ENCODE data around the gene SLC27A5.
A peak's percentile ranks its signal among the peaks of the same experiment; 100 is the strongest.

SLC27A5 gene

GRCh38 chr19:58469241-58470013 is 42.4 kb downstream of the SLC27A5 start:
- POLR2A ChIA-PET, result no interaction called here
- CTCF ChIA-PET, result interaction anchor here (1.0 to 1.6 kb wide), 4 partner anchors 16 to 1063 kb away, joined by 3 to 5 read pairs (median 4); partner anchors contain the start of gene CHMP2A
- DNase-seq (ENCODE audit: extremely low spot score), result no peak
- TF ChIP-seq, protein P1, sequence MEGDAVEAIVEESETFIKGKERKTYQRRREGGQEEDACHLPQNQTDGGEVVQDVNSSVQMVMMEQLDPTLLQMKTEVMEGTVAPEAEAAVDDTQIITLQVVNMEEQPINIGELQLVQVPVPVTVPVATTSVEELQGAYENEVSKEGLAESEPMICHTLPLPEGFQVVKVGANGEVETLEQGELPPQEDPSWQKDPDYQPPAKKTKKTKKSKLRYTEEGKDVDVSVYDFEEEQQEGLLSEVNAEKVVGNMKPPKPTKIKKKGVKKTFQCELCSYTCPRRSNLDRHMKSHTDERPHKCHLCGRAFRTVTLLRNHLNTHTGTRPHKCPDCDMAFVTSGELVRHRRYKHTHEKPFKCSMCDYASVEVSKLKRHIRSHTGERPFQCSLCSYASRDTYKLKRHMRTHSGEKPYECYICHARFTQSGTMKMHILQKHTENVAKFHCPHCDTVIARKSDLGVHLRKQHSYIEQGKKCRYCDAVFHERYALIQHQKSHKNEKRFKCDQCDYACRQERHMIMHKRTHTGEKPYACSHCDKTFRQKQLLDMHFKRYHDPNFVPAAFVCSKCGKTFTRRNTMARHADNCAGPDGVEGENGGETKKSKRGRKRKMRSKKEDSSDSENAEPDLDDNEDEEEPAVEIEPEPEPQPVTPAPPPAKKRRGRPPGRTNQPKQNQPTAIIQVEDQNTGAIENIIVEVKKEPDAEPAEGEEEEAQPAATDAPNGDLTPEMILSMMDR (IDR thresholded peaks at IDR 0.05; ENCODE audit: control extremely low read depth, extremely low read depth, low read depth, missing control alignments), result no peak

DNA sequence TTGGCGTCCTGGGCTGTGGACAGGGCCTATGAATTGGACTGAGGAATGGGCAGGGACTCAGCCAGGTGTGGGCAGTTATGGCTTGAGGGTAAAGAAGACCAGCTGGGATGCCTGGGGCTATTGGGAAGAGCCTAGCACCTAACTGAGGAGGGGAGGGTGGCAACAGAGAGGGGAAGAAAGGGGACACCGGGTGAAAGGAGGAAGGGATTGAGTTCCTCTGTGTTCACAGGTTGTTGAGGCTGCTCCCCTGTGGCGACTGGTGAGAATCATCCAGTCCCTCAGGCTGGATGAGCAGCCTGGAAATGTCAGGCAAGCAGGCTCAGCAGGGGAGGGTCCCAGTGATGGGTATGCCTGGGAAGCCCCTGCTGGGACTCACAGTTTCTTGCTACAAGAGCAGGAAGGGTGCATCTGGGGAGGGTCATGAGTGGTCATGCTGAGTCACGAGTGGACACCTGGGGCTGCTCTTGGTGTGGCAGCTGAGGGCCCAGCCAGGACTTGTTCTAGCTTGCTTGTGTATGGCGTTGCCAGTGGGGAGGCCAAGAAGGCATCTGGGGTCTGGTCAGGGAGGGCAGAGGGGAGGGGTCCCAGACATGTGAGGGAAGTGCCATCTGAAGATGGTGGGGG is 43.5 kb downstream of the SLC27A5 start:
- no peak for DNase-seq (ENCODE audit: extremely low spot score)
- TF ChIP-seq, protein P1 (IDR thresholded peaks at IDR 0.05; ENCODE audit: control extremely low read depth, extremely low read depth, low read depth, missing control alignments), result peak; percentile 20
- ChIA-PET CTCF (interaction anchor here (1.0 kb wide), 1 partner anchor 15 kb away, joined by 3 read pairs; no protein-coding TSS in a partner anchor), POLR2A (no interaction called here)

DNA sequence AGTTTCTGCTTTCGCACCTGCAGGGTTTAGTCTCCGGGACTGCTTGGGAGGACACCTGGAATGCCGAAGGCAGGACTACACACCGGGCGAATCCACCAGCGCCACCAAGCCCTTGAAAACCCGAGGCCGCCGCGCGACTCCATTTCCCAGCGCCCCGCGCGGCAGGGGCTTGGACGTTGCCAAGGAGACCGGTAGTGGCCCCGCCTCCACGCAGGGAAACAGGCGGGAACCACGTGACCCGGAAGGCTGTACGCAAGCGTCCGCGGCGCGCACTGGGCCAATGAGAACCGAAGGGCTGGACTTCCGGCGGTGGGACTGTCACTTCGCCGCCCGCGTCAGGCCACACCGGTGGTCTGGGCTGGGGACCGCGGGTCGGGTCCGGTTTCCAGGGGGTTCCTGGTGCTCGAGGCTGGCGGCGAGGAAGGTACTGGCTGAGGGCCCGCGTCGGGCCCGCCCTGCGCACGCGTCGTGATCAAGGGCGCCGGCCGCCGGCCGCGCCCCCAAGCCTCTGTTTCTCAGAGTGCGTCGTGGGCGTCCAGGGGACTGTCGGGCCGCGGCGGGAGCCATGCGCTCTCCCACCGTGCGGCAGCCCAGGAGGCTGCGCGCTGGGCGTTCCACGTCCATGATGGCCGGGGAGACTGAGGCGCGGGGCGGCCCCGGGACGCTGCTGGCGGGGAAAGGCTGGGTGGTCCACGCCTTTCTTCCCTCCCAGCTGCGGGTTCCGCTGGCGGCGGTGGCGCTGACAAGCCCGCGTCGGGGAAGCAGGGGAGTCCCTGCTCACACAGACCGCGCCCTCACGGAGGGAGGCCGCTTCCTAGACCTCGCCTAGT is 44.8 kb downstream of the SLC27A5 start, which contains the start of gene ZNF324:
Gene ZNF324, plus strand, starts transcription at position 321 of the 830 bp plus-strand sequence. CDS start 2,106 bp downstream, outside the sequence.
- CTCF ChIA-PET, result interaction anchor here (1.0 to 1.2 kb wide), 2 partner anchors 8 to 53 kb away, joined by 3 read pairs; partner anchors contain the start of gene ZBTB45
- DNase-seq (ENCODE audit: extremely low spot score), result peak; percentile 99
- TF ChIP-seq, protein P1 (IDR thresholded peaks at IDR 0.05; ENCODE audit: control extremely low read depth, extremely low read depth, low read depth, missing control alignments), result no peak
- POLR2A ChIA-PET, result no interaction called here

DNA sequence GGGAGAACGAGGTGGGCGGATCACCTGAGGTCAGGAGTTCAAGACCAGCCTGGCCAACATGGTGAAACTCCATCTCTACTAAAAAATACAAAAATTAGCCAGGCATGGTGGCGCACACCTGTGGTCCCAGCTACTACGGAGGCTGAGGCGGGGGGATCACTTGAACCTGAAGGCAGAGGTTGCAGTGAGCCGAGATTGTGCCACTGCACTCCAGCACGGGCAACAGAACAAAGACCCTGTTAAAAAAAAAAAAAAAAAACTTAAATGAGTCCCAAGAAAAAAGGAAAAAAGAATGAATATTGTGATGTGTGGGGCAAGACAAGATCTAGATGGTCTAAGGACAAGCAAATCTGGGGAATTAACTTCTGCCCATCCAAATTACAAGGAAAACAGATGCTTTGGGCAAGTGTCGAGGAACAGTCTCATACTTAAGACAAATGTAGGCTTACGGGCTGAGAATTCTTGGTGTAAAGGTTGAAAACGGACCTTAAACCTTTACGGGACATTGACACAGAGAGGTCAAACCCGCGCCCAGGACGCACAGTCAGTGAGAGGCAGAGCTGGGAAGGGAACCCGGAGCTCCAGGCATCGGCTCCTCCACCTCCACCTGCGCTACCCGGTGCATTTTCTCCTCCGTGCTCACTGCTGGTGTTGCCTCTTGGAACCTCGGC is 45.6 kb downstream of the SLC27A5 start:
- ChIA-PET POLR2A (no interaction called here), CTCF (interaction anchor here (1.0 to 1.4 kb wide), 3 partner anchors 9 to 54 kb away, joined by 3 read pairs; partner anchors contain the start of gene ZBTB45)
- TF ChIP-seq, protein P1 (IDR thresholded peaks at IDR 0.05; ENCODE audit: control extremely low read depth, extremely low read depth, low read depth, missing control alignments), result no peak
- DNase-seq (ENCODE audit: extremely low spot score), result no peak

- ChIA-PET CTCF (no interaction called here), POLR2A (no interaction called here)
- TF ChIP-seq, protein P1 (IDR thresholded peaks at IDR 0.05; ENCODE audit: control extremely low read depth, extremely low read depth, low read depth, missing control alignments), result no peak
- no peak for DNase-seq (ENCODE audit: extremely low spot score)
These were observed 51.8 kb downstream of the SLC27A5 start for GRCh38 chr19:58460039-58460438.

Data from GM10248 (cell line).